Fibroblast of mammary gland (primary cell): ENCODE results near the gene FAM50A.

Source experiments
- DNase-seq: peaks from one replicate; pipeline ENCODE4 v3.0.0-alpha.2; 2010; ENCODE audit warnings: low read depth
- H3K4me3 ChIP-seq: 2 replicates; pipeline ENCODE4 v1.5.1; 2011; ENCODE audit warnings: low read depth, mild to moderate bottlenecking, low read length, moderate library complexity; ENCODE audit not compliant: control insufficient read depth
- TF ChIP-seq, protein P1 (sequence below): conservative IDR thresholded peaks from 2 replicates; pipeline ENCODE4 v1.5.1; 2011; ENCODE audit warnings: low read depth, low read length, inconsistent platforms; ENCODE audit not compliant: control insufficient read depth, insufficient read depth

FAM50A gene

DNA sequence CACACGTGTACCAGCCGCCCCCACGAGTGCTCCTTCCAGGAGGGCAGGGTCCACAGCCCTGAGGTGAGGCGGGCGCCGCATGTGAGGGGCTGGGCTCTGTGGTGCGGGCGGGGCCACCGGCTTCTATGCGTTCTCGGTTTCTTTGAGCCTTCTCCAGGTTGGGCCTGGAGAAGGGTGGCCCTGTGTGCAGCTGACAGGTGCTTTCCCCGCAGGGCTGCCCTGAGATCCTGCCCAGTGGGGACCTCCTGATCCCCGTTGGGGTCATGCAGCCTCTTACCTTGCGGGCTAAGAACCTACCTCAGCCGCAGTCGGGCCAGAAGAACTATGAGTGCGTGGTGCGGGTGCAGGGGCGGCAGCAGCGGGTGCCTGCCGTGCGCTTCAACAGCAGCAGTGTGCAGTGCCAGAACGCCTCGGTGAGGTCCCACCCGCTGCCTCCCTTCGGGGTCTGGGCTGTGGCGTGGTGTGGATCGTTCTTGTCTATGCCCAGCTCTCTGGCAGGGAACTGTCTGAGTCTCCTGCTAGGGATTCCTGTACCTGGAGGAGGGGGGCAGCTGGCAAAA lies 20.9 kb downstream of the FAM50A start:
- TF ChIP-seq, protein P1, sequence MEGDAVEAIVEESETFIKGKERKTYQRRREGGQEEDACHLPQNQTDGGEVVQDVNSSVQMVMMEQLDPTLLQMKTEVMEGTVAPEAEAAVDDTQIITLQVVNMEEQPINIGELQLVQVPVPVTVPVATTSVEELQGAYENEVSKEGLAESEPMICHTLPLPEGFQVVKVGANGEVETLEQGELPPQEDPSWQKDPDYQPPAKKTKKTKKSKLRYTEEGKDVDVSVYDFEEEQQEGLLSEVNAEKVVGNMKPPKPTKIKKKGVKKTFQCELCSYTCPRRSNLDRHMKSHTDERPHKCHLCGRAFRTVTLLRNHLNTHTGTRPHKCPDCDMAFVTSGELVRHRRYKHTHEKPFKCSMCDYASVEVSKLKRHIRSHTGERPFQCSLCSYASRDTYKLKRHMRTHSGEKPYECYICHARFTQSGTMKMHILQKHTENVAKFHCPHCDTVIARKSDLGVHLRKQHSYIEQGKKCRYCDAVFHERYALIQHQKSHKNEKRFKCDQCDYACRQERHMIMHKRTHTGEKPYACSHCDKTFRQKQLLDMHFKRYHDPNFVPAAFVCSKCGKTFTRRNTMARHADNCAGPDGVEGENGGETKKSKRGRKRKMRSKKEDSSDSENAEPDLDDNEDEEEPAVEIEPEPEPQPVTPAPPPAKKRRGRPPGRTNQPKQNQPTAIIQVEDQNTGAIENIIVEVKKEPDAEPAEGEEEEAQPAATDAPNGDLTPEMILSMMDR, result no peak

DNA sequence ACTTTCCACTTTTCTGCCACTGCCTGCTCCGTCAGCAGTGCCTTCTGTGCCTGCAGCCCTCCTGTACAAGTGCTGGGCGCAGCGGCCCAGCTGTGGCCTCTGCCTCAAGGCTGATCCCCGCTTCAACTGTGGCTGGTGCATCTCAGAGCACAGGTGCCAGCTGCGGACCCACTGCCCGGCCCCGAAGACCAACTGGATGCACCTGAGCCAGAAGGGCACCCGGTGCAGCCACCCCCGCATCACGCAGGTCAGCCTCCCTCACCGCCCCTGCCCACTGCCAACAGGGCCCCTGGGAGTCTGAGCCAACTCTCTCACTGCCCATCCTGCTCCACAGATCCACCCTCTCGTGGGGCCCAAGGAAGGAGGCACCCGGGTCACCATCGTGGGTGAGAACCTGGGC lies 21.7 kb downstream of the FAM50A start:
- TF ChIP-seq, protein P1, result no peak
- no peak for DNase-seq
- H3K4me3 ChIP-seq, result no peak overlapping the region

More for the DNA sequence above, 20.9 kb downstream of the FAM50A start:
- no peak for DNase-seq
- H3K4me3 ChIP-seq, result no peak overlapping the region

DNA sequence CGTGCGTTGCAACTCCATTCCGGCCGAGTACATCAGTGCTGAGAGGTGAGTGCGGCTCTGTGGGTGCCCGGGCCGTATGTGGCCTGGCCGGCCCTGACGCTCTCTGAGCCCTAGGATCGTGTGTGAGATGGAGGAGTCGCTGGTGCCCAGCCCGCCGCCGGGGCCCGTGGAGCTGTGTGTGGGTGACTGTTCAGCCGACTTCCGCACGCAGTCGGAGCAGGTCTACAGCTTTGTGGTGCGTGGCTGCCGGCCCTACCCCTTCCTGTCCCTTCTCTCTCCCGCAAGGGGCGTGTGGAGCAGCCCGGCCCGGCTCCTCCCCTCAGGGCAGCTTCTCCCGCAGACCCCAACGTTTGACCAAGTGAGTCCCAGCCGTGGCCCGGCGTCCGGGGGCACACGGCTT lies 22.1 kb downstream of the FAM50A start:
- no peak overlapping the region for H3K4me3 ChIP-seq
- TF ChIP-seq, protein P1, result no peak

DNA sequence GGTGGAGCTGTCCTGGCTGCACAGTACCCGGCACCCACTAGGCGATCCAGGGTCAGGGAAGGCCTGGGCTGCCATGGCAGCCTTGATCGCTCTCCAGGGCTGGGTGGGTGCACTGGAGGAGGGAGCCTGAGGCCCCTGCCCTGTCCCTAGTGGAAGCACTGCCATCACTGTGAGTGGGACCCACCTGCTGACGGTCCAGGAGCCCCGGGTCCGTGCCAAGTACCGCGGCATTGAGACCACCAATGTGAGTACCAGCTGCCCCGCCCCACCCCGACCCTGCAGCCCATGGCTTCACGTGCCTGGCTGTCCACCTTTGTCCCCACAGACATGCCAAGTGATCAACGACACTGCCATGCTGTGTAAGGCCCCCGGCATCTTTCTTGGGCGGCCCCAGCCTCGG lies 23.0 kb downstream of the FAM50A start:
- DNase-seq, result no peak
- H3K4me3 ChIP-seq, result no peak overlapping the region
- TF ChIP-seq, protein P1, result no peak

More for the DNA sequence above, 22.1 kb downstream of the FAM50A start:
- DNase-seq, result no peak

DNA sequence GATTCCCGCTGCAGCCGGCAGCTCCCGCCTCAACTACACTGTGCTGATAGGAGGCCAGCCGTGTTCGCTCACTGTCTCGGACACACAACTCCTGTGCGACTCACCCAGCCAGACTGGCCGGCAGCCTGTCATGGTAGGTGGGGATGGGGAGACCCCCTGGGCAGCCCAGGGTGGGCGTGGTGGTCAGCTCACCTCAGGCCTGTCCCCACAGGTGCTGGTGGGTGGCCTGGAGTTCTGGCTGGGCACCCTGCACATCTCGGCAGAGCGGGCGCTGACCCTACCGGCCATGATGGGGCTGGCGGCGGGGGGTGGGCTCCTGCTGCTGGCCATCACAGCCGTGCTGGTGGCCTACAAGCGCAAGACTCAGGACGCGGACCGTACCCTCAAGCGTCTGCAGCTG lies 23.6 kb downstream of the FAM50A start:
- TF ChIP-seq, protein P1, result no peak
- H3K4me3 ChIP-seq, result no peak overlapping the region
- DNase-seq, result no peak

DNA sequence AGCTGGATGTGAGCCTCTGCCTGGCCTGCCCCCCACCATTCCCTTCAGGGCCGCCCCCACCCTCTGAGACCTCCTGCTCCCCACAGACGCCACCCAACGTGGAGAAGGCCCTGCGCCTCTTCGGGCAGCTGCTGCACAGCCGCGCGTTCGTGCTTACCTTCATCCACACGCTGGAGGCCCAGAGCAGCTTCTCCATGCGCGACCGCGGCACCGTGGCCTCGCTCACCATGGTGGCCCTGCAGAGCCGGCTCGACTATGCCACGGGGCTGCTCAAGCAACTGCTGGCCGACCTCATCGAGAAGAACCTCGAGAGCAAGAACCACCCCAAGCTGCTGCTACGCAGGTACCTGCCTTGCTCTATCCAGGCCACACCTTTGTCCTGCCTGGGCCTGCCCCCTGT lies 24.3 kb downstream of the FAM50A start:
- no peak for DNase-seq
- no peak overlapping the region for H3K4me3 ChIP-seq
- TF ChIP-seq, protein P1, result no peak

DNA sequence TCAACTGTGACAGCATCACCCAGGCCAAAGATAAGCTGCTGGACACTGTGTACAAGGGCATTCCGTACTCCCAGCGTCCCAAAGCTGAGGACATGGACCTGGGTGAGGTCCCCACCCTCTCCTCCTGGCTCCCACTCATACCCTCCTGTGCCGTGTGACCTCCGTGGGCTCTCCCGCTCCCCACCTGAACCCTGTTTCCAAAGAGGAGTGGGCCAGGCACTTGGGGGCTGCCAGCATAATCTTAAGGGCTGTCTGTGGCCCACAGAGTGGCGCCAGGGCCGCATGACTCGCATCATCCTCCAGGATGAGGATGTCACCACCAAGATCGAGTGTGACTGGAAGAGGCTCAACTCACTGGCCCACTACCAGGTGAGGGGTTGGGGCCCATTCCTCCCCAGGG lies 25.2 kb downstream of the FAM50A start:
- TF ChIP-seq, protein P1, result no peak
- no peak for DNase-seq
- H3K4me3 ChIP-seq, result no peak overlapping the region
